Measurements from ENCODE around the gene LSR.

Gene LSR

DNA sequence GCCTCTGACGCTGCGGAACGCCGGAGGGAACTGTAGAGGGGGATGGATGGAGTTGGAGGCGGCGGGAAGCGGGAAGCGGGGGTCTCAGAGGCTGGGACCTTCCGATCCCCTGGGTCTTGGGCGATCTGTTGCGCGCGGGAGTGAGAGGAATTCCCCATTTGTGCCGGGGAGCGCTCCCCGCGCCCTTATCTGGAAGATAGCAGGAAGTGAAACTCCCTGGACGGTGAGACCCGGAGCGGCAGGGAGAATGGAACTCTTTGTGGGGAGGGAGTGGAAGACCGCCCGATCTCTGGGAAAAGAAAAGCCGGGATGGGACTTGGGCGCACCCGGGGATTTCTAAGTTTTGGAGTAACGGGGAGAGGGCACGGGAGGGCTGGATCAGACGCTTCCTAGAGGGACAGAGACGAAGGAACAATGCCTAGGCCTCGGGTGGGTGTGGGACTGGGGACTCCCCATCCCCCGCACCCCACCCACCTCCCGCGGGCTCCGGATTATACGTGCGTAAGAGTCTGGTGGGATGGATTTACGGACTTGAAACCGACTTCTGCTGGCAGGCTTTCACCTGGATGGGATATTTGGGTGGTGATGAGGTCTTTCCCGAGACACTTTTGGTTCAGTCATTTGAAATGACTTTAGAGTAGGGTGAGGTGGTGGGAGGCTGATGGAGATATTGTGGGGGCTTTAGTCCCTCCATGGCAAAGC, 495 bp downstream of the LSR start:
- DNase-seq: no peak

DNA sequence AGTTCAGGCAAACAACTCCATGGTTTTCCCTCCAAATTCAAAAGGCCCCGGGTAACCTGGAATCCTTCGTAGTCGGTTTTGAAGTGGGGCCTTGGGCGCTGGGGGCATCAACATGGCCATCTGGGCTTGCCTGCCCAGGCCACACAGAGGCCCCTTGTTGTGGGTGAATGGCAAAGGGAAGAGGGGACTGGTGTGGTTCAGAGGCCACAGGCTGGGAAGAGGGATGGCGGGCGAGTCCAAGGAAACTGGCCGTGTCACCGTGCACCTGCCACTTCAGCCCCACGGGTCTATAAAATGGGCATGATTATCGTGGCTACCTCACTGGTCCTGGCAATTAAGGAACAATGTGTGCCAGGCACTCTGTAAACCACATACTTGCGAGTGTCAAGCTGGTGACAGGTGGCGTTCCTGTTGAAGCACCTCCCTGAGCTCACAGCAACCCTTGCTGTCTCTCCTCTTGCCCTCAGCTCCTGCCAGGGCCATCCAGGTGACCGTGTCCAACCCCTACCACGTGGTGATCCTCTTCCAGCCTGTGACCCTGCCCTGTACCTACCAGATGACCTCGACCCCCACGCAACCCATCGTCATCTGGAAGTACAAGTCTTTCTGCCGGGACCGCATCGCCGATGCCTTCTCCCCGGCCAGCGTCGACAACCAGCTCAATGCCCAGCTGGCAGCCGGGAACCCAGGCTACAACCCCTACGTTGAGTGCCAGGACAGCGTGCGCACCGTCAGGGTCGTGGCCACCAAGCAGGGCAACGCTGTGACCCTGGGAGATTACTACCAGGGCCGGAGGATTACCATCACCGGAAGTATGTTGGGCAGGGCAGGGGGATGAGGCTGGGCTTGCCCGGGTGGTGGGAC, 1.3 kb downstream of the LSR start:
- no peak for DNase-seq

DNA sequence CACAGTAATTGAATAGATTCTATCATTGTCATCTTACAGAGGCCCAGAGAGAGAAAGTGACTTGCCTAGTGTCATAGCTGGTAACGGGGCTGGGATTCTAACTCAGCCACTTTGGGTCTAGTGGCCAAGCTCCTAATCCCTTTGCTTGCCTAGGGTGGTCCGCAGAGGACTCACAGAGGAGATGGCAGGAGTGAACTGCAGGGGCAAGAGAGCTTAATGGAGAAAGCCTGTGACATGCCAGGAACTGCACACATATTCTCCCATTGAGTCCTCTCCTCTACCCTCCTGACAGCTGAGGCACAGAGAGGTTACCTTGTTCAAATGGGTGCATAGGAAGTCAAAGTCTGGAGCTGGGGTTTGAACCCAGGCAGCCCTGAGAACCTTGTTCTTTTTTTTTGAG, 2.7 kb downstream of the LSR start:
- DNase-seq: no peak

DNA sequence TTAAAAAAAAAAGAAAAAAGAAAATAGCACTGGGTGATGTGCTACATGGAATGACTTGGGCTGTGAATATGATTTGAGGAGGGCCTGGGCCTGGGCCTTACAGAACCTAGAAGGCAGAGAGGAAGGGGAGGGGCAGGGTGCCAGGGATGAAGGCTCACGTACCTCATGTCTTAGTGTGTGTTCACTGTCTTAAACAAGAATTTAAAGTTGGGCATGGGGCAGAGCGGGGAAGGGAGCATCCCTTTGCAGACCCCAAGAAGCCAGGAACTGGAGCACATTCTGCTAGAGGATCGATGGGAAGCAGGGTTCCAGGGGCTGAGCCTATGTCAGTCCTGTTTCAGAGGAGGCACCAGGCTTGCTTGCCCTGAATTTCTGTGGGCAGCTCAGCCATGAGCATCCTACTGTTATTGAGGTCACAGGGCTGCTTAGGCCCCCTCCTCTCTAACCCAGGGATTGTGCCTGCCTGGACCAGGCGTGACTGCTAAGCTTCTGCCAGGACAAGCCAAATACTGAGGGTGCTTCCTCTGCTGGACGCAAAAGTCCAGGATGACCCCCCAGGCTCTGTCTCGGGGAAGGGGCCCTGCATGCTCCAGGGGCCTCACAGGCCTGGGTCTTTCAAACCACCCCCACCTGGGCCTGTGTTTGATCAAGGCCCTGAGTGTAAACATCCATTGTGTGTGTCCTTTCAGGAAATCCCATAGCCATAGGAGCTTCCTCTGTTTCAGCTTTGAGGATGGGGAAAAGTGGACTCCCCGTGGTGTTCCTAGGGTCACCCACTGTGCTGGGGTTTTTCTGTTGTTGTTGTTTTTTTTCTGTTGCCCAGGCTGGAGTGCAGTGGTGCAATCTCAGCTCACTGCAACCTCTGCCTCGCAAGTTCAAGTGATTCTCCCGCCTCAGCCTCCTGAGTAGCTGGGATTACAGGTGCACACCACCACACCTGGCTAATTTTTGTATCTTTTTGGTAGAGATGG, 4.8 kb downstream of the LSR start:
- no peak for DNase-seq

DNA sequence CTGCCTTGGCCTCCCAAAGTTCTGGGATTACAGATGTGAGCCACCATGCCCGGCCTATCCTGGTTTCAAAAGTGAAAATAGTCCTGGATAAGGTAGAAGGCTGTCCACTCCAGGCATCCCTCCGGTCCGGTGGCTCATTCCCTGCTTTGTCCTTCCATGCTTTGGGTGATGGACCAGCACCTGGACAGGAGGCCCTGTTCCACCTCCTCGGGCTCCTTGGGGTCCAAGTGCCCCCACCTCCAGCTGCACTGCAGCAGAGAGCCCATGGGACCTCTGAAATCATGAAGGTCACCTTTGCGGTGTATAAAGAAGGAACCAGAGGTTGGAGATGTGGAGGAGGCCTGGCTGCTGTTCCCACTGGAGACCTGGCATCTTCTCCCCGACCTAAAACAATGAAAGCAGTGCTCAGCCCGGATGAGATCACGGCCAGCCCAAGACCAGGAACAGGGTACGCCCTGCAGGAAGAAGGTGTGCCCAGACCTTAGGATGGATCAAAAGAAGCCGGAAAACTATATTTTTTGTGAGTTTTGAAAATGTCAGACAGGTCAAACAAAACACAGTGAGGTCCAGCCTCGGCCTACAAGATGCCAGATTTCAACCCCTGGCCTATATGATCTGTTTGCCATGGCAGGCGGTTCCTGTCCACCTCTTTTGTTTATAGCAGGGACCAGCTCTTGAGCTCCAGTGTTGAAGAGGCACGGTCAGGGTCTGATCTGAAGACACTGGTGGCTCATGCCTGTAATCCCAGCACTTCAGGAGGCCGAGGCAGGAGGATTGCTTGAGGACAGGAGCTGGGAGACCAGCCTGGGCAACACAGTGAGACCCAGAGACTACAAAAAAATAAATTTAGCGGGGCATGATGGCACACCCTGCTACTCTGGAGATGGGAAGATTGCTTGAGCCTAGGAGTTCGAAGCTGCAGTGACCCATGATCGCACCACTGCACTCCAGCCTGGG, 5.8 kb downstream of the LSR start:
- DNase-seq: no peak

DNA sequence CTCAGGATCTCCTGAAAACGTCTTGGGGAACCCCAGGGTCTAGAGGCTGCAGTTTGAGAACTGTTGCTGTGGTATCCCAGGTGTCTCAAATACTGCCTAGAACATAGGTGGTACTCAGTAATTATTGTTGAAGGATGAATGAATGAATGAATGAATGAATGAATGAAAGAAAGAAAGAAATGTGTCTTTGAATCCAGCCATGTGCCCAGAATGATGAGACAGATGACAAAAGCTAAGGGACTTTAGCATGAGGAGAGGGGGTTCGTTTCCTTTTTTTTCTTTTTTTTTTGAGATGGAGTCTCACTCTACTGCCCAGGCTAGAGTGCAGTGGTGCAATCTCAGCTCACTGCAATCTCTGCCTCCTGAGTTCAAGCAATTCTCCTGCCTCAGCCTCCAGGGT, 7.8 kb downstream of the LSR start:
- no peak for DNase-seq

DNA sequence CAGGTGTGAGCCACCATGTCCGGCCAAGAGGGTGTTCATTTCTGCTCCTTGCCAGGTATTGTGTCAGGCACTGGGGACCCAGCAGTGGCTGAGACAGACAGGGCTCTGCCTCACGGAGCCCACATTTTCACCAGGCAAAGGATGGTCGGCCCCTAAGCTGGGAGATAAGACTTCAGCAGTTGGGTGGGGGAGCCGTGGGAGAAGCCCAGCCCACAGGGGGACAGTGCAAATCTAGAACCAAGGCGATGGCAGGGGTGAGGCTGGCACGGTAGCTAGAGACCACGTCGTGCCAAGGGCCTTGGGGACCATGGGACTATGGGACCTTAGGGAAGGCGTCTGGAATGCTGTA, 8.3 kb downstream of the LSR start:
- no peak for DNase-seq

DNA sequence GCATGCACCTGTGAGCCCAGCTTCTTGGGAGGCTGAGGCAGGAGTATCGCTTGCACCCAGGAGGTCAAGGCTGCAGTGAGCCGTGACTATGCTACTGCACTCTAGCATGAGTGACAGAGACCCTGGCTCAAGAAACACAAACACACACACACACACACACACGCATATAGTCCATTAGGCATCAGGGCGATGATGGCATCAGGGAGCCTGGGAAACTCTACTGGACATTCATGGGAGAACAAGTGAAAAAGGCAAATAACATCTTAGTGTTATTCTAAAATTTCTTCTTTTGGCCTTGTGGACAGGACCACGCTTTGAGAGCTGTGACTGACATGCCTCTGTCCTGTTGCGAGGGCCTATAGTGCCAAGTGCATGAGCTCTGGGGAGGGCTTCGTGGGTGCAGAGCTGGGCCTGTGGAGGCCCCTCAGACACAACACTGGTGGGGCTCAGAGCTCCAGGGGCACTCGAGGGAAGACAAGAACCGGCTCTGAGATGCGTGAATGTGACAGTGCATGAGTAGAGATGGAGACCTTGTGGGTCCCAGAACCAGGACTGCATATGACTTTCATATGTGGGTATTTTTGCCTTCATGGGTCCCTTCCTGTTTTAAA, 12.0 kb downstream of the LSR start:
- no peak for DNase-seq

DNA sequence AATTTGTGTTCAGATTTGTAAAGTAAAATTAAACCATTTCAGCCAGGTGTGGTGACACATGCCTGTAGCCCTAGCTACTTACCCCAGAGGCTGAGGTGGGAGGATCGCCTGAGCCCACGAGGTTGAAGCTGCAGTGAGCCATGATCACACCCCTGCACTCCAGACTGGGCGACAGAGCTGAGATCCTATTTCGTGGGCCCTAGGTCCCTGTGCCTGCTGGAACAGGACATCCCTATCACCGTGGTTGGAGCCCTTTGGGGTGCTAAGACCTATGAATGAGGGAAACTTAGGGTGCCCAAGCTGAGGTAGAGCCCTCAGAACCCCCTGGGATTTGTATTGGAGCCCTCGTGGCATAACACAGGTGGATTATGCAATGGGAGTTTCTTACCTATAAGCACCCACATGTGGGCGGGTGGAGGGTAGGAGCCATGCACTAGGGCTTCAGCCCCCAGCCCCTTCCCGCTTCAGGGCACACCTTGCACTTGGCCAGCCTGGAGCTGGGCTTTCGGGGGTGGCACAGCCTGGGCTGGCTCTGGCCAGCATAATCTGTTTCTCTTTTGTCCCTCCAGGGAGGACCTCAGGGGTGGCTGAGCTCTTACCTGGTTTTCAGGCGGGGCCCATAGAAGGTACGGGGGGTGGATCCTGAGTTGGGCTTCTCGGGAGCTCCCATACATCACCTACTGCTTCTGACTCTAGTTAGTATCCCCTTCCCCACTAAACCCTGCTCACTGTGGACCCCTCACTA, 12.7 kb downstream of the LSR start:
- no peak for DNase-seq

DNA sequence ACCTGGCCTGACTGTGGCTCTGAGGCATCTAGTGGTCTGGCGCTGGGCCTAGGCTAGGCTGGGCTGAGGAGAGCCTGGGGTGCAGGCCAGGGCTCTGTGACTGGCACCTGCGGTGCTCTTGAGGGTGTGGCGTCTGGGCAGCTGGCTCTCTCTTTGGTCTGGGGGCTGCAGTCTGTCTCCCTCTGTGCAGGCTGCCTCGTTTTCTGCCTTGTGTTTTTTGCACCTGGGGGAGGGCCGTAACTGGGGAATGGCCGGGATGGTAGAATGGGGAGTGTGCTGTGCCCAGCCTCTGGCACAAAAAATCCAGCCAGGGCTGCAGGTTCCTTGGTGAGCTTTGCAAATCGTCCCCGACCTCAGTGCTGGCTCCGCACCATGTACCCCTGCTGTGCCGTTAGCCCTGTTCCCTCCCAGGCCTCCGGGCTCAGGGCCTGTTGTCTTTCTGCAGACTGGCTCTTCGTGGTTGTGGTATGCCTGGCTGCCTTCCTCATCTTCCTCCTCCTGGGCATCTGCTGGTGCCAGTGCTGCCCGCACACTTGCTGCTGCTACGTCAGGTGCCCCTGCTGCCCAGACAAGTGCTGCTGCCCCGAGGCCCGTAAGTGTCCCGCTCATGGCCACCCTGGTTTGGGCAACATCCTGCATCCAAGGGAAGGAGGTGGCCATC, 13.4 kb downstream of the LSR start:
- no peak for DNase-seq

DNA sequence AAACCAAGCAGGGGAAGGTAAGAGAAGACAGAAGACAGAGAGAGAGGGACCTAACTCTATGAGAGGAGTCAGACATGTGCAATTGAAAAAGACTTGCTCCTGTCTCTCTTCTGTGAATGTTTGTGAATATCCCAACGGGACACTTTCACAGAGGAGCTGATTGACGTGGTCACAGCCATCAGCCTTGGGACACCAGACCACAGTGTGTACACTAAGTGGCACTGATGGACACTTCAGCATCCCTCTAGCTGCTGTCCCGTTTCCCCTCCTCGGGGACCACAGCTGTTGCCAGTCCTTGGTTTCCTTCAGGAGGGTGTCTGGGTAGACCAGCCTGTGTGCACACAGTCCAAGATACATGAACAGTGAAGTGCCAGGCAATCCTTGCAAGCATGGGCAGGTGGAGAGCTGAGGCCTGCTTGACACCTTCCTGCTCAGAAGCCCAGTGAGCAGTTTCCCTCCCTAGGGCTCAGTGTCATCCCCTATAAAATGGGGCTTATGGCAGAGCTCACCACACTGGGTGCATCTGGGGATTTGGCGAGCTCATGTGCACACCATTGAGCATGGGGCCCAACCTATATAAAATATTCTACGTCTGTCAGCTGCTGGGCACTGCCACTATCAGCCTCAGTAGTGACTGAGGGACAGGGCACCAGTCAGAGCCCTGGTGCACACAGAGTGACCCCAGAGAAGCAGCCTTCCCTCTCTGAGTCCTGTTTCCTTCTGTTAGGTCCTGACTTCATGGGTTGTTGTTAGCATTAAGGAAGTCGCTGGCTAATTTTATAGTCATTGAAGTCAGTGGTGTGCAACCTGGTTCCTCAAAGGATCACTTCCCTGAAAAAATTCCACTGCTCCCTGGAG, 15.7 kb downstream of the LSR start:
- DNase-seq: no peak

DNA sequence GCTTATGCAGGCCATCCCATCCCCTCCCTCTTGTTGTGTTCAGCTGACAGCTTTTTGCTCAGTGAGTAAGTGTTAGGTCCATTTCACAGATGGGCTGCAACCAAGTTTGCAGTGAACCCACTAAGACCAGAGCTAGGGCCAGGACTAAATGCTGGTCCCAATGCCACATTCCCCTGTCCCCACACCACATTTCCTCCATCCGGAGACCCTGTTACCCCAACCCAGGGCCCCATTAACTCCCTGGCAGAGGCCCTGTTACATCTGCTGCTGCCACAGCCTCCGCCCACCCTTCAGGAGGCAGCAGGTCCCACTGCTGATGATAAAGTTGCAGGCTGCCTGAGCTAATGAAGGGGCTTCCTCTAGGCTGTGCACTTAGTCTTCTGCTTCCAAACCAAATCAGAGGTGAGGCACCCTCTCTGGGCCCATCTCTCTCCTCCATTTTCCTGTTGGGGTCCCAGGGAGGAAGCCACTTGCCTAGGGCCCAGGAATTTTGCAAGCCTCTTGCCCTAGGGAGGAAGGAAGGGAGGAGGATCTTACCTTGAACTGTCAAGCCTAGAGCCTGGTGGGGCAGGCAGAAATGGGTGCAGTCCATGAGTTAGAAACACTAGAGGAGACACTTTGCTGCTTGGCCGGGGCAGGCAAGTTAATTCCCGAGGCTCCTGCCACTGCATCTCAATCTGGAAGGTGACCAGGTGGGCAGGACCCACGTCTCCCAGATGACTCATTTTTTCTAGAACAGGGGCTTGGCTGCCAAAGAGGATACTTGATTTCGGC, 16.5 kb downstream of the LSR start:
- DNase-seq: no peak

DNA sequence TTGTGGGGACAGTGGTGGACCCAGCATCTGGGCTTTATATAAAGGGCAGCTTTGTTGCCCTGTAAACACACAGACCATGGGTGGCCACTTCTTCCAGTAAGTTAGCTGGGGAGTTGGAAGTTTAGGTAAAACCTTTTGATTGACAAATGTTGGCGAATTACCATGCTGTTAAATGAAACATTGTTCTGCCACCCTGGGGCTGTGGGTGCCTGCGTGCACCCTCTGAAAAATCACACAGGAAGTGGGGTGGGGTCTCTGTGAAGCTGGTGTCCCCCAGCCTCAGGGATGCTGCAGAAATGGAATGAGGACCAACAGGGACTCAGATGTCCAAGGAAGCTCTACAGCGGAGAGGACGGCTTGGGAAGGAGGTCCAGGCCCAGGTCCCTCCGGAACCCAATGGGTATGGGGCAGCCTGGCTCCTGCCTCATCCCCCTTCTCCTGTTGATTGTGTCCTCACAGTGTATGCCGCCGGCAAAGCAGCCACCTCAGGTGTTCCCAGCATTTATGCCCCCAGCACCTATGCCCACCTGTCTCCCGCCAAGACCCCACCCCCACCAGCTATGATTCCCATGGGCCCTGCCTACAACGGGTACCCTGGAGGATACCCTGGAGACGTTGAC, 17.2 kb downstream of the LSR start:
- no peak for DNase-seq

DNA sequence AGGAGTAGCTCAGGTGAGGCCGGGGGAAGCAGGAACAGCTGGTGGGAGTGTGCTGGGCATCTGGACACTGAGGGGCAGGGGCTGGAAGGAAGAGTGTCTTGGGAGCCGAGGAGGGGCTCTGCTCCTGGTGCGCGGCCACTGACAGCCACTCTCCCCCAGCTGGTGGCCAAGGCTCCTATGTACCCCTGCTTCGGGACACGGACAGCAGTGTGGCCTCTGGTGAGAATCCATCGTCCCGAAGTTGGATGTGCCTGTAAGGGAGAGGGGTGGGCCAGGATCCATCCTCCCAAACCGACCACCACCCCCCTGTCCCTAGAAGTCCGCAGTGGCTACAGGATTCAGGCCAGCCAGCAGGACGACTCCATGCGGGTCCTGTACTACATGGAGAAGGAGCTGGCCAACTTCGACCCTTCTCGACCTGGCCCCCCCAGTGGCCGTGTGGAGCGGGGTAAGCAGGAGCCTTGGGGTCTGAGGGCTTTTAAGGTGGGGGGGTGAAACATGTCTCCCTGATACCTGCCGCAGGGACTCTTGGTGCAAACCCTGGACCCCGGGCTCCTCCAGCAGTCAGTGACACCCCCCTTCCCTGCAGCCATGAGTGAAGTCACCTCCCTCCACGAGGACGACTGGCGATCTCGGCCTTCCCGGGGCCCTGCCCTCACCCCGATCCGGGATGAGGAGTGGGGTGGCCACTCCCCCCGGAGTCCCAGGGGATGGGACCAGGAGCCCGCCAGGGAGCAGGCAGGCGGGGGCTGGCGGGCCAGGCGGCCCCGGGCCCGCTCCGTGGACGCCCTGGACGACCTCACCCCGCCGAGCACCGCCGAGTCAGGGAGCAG, 17.9 kb downstream of the LSR start:
- no peak for DNase-seq

DNA sequence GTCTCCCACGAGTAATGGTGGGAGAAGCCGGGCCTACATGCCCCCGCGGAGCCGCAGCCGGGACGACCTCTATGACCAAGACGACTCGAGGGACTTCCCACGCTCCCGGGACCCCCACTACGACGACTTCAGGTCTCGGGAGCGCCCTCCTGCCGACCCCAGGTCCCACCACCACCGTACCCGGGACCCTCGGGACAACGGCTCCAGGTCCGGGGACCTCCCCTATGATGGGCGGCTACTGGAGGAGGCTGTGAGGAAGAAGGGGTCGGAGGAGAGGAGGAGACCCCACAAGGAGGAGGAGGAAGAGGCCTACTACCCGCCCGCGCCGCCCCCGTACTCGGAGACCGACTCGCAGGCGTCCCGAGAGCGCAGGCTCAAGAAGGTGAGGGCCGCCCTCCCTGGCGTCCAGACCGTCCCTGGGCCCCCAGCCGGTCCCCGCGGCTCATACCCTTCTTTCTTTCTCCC, 18.6 kb downstream of the LSR start:
- no peak for DNase-seq

DNA sequence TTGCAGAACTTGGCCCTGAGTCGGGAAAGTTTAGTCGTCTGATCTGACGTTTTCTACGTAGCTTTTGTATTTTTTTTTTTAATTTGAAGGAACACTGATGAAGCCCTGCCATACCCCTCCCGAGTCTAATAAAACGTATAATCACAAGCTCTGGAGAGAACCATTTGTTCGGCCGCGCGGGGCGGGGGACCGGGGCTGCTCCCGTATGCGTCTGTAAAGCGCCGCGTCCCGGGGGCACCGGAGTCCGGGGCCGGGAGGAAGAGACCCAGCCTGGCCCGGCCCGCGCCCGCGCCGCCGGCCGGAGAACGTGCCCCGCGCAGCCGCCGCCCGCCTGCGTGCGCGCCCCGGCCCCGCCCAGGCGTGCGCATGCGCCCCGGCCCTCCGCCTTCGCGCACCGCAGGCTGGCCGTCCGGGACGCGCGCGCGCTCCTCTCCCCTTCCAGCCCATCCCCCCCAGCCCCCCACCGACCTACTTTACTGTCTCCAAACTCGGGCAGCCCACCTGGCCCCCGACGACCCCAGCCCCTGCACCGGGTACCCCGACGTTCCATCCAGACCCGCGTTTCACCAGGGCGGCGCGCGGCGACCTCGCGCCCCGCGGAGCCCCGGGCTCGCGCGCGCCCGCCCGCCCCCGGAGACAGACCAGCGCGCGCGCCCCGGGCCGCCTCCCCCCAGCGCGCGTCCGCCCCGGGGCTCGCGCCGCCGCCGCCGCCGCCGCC, 19.2 kb downstream of the LSR start:
- DNase-seq: peak; percentile 18 to 65
